Keratinocyte (primary cell): ENCODE results near the gene LAMA4.

ENCODE experiments used
- EZH2 ChIP-seq: IDR thresholded peaks from one replicate; pipeline ENCODE4 v1.6.1; 2012; ENCODE audit warnings: inconsistent platforms, mild to moderate bottlenecking, low read length, moderate library complexity
- TF ChIP-seq, protein P1 (sequence below), 3 experiments: IDR thresholded peaks in 1 of 3; conservative IDR thresholded peaks in 1 of 3; optimal IDR thresholded peaks in 1 of 3; 2 replicates in 2 of 3; 3 replicates in 1 of 3; pipeline versions ENCODE3 to v1.5.1; 2011; ENCODE audit warnings: low read length in 3 of 3, mild to moderate bottlenecking in 3 of 3, moderate library complexity in 2 of 3, control low read depth in 1 of 3, inconsistent platforms in 1 of 3; ENCODE audit not compliant: insufficient read depth in 2 of 3; ENCODE audit errors: extremely low read depth in 1 of 3

DNA sequence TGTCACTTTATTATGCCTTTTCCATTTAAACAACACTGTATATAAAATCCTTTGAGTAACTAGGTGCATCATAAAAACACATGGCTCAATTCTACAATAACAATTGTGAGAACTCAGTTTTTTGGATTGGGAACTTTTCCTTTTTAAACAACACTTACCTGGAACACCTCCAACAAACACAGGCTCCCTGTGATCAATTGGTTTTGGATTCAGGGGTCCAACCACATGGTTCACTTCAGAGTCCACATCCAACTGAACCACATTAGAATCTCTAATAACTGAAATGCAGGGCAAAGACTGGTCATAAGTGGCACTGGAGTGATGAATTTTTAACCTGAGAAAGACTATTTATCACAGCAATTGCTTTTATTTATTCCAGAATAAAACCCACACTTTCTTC is 140.4 kb downstream of the LAMA4 start:
- TF ChIP-seq, protein P1, sequence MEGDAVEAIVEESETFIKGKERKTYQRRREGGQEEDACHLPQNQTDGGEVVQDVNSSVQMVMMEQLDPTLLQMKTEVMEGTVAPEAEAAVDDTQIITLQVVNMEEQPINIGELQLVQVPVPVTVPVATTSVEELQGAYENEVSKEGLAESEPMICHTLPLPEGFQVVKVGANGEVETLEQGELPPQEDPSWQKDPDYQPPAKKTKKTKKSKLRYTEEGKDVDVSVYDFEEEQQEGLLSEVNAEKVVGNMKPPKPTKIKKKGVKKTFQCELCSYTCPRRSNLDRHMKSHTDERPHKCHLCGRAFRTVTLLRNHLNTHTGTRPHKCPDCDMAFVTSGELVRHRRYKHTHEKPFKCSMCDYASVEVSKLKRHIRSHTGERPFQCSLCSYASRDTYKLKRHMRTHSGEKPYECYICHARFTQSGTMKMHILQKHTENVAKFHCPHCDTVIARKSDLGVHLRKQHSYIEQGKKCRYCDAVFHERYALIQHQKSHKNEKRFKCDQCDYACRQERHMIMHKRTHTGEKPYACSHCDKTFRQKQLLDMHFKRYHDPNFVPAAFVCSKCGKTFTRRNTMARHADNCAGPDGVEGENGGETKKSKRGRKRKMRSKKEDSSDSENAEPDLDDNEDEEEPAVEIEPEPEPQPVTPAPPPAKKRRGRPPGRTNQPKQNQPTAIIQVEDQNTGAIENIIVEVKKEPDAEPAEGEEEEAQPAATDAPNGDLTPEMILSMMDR (optimal IDR thresholded peaks at IDR 0.05 in 1 of 3, IDR thresholded peaks at IDR 0.05 in 1 of 3, conservative IDR thresholded peaks at IDR 0.05 in 1 of 3; ENCODE audit: extremely low read depth in 1 of 3, insufficient read depth in 2 of 3, low read length in 3 of 3) = no peak
- no peak for TF ChIP-seq EZH2
